ENCODE data around the gene RETN.

GRCh38 chr19:7652061-7652641 is 16.7 kb upstream of the RETN start:
- TF ChIP-seq POLR2AphosphoS5 (IDR thresholded peaks at IDR 0.05) (peak in 2 of 3 donors; percentile 38 to 47), CTCF (IDR thresholded peaks at IDR 0.05) (peak in 6 of 7 experiments; percentile 63 to 99 (median 98)), POLR2A (IDR thresholded peaks at IDR 0.05) (no peak)
